Right atrium auricular region (tissue), 2 donors: ENCODE results near the gene UGT1A7. TPM values are rescaled to one million over a fixed set of nuclear protein-coding genes. Genes with fewer than 3 reads are reported as not detected.
"Not testable (repeated sequence)": the region's sequence is repeated elsewhere in the genome, so short reads cannot be mapped to it uniquely, and the experiment has no call there.

Experiments
- DNase-seq: peaks from one replicate; pipeline ENCODE4 v3.0.0-alpha.2; 2019; ENCODE audit warnings: low spot score
- H3K27ac ChIP-seq, 2 donors: fragments of 200-600 bp; sonication (generic); 1 replicate in 1 of 2; 2 replicates in 1 of 2; pipeline ENCODE4 v1.5.1; 2016 to 2019
- H3K27me3 ChIP-seq, 2 donors: fragments of 200-600 bp; sonication (generic); one replicate each; pipeline versions ENCODE4 v1.5.1 to v1.6.0; 2017 to 2019
- H3K36me3 ChIP-seq: fragments of 200-600 bp; sonication (generic); one replicate; pipeline ENCODE4 v1.5.1; 2016
- H3K4me1 ChIP-seq, 2 donors: fragments of 200-600 bp; sonication (generic); one replicate each; pipeline versions ENCODE4 v1.5.1 to v1.6.0; 2017 to 2019
- H3K4me3 ChIP-seq, 2 donors: fragments of 200-600 bp; sonication (generic); 1 replicate in 1 of 2; 2 replicates in 1 of 2; pipeline ENCODE4 v1.5.1; 2017 to 2019; ENCODE audit warnings: mild to moderate bottlenecking in 1 of 2, moderate library complexity in 1 of 2
- H3K9me3 ChIP-seq, 2 donors: fragments of 200-600 bp; sonication (generic); one replicate each; pipeline ENCODE4 v1.5.1; 2019
- total RNA-seq, 2 donors: library from RNA; depleted of rRNA; stranded (reverse); fragments of >200 nt; gene quantifications; one replicate each; pipeline ENCODE4 v1.1.0, GENCODE V29; 2016
- TF ChIP-seq, protein P1 (sequence below), 2 donors: fragments of 200-600 bp; sonication (generic); IDR thresholded peaks; one replicate each; pipeline ENCODE4 v1.5.1; 2019; ENCODE audit warnings: antibody characterized with exemption in 2 of 2

Gene UGT1A7
- total RNA-seq, 2 donors from 2014 or later = not detected

DNA sequence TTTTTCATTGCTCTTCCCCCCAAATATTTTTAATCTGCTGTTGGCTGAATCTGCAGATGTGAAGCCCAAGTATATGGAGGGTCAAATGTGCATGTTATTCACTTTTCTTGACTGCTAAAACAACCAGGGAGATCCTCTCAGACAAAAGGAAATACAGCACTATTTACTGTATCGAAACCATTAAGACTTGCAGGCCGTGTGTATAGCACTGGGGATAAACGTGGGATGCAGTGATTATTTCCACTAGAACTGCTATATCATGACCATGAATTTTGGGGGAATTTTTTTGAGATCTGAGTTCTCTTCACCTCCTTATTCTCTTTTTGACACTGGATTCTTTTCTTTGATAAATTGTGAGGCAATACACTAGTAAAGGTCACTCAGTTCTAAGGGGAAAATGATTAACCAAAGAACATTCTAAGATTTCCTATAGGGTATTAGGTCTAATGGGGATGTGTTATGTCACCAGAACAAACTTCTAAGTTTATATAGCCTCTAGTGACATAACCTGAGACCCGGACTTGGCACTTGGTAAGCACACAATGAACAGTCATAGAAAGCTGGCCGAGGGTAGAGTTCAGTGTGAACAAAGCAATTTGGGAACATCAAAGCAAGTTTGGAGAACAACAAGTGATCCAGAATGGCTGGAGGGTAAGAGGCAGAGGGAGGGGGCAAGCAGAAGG is 63.5 kb downstream of the UGT1A7 start:
- Histone ChIP-seq H3K36me3 (no peaks in the 10 kb centered on the region), H3K27ac (no peak overlapping the region), H3K27me3 (no peaks in the 10 kb centered on the region), H3K4me1 (no peaks in the 10 kb centered on the region), H3K9me3 (no peaks in the 10 kb centered on the region), H3K4me3 (no peak overlapping the region)
- TF ChIP-seq, protein P1, sequence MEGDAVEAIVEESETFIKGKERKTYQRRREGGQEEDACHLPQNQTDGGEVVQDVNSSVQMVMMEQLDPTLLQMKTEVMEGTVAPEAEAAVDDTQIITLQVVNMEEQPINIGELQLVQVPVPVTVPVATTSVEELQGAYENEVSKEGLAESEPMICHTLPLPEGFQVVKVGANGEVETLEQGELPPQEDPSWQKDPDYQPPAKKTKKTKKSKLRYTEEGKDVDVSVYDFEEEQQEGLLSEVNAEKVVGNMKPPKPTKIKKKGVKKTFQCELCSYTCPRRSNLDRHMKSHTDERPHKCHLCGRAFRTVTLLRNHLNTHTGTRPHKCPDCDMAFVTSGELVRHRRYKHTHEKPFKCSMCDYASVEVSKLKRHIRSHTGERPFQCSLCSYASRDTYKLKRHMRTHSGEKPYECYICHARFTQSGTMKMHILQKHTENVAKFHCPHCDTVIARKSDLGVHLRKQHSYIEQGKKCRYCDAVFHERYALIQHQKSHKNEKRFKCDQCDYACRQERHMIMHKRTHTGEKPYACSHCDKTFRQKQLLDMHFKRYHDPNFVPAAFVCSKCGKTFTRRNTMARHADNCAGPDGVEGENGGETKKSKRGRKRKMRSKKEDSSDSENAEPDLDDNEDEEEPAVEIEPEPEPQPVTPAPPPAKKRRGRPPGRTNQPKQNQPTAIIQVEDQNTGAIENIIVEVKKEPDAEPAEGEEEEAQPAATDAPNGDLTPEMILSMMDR (IDR thresholded peaks at IDR 0.05) = no peak
- no peak for DNase-seq

DNA sequence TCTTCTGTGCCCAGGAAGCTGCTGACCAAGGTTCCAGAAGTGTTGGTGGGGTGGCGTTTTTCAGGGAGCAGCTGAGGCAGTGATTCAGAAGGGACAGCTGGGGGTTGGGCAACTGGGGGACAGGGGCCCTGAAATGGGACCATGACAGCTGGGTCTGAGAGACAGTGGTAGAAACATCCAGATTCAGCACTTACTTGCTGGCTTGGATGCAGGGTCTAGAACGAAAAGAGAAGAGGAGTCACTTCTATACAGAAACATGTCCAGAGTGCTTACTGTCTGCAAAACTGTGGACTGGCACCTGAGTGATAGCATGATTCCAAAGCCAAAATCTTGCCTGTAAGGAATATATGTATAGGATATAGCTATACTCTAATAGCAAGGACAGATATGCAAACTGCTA is 64.1 kb downstream of the UGT1A7 start:
- H3K27me3 ChIP-seq, H3K36me3 ChIP-seq, H3K4me1 ChIP-seq, DNase-seq, H3K4me3 ChIP-seq, H3K27ac ChIP-seq, H3K9me3 ChIP-seq: not testable (repeated sequence)

DNA sequence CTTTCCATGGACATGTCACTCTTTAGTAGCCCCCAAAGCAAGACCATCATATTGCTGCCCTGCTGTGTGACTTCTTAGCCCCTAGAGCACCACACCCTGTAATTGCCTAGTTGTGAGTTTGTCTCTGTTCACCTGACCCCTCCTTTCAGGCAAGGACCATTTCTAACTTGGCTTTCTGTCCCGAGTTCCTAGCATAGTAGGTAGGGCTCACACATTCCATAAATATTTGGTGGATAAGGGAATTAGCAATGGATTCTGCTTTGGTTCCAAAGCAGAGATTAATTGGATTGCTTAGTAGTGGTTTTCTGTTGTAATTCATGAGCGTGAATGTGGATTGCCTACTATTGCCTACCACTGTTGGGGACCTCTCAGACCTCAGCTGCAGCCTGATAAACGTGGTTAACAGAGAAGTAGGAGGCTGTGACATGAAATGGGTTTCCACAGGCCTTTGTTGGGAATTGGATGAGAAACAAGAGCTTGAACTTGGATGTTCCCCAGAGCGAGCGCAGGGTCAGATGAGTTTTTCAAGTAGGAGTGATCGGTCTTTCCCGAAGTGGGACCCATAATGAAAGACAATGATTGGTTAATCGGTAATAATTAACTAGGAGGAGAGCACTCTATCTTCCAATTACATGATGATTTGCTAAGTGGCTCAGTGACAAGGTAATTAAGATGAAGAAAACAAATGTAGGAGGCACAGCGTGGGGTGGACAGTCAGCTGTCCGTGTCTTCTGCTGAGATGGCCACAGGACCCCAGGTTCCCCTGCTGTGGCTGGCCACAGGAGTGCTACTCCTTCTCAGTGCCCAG is 65.0 kb downstream of the UGT1A7 start:
- no peak for DNase-seq
- no peaks in the 10 kb centered on the region for H3K36me3 ChIP-seq
- H3K27ac ChIP-seq = no peak overlapping the region
- TF ChIP-seq, protein P1 (IDR thresholded peaks at IDR 0.05) = no peak
- H3K9me3 ChIP-seq = no peaks in the 10 kb centered on the region
- no peak overlapping the region for H3K4me3 ChIP-seq
- no peaks in the 10 kb centered on the region for H3K27me3 ChIP-seq
- no peaks in the 10 kb centered on the region for H3K4me1 ChIP-seq

DNA sequence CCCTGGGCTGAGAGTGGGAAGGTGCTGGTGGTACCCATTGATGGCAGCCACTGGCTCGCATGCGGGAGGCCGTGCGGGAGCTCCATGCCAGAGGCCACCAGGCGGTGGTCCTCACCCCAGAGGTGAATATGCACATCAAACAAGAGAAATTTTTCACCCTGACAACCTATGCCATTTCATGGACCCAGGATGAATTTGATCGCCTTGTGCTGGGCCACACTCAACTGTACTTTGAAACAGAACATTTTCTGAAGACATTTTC is 65.5 kb downstream of the UGT1A7 start:
- Histone ChIP-seq H3K9me3 (no peaks in the 10 kb centered on the region), H3K36me3 (no peaks in the 10 kb centered on the region), H3K4me3 (no peak overlapping the region), H3K27ac (no peak overlapping the region), H3K4me1 (no peaks in the 10 kb centered on the region), H3K27me3 (no peaks in the 10 kb centered on the region)
- no peak for DNase-seq
- TF ChIP-seq, protein P1 (IDR thresholded peaks at IDR 0.05) = no peak

DNA sequence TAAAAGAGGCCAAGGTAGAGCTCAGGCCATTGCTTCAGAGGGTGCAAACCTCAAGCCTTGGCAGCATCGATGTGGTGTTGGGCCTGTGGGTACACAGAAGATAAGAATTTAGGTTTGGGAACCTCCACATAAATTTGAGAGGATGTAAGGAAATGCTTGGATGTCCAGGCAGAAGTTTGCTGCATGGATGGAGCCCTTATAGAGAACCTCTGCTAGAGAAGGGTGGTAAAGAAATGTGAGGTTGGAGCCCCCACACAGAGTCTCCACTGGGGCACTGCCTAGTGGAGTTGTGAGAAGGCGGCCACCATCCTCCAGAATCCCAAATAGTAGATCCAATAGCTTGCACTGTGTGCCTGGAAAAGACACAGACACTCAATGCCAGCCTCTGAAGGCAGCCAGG is 69.0 kb downstream of the UGT1A7 start:
- not testable (repeated sequence) for H3K4me1 ChIP-seq

DNA sequence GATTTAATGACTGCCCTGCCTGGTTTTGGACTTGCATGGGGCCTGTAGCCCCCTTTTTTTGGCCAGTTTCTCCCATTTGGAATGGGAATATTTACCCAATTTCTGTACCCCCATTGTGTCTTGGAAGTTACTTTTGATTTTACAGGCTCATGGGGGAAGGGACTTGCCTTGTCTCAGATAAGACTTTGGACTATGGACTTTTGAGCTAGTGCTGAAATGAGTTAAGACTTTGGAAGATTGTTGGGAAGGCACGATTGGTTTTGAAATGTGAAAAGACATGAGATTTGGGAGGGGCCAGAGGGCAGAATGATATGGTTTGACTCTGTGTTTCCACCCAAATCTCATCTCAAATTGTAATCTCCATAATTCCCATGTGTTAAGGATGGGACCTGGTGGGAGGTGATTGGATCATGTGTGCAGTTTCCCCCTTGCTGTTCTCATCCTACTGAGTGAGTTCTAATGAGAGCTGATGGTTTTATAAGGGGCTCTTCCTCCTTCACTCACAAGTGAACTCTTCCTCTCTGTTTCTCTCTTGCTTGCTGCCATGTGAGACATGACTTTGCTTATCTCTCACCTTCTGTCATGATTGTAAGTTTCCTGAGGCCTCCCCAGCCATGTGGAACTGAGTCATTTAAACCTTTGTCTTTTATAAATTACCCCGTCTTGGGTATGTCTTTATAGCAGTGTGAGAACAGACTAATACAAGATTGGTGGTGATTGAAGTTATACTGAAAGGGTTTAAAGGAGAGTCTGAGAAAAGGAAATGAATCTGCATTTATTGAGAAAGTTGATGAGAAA is 69.7 kb downstream of the UGT1A7 start:
- not testable (repeated sequence) for DNase-seq, H3K27me3 ChIP-seq, H3K4me1 ChIP-seq

More for the DNA sequence above, 69.0 kb downstream of the UGT1A7 start:
- DNase-seq, H3K27ac ChIP-seq, H3K9me3 ChIP-seq, H3K36me3 ChIP-seq, H3K4me3 ChIP-seq, H3K27me3 ChIP-seq: not testable (repeated sequence)

DNA sequence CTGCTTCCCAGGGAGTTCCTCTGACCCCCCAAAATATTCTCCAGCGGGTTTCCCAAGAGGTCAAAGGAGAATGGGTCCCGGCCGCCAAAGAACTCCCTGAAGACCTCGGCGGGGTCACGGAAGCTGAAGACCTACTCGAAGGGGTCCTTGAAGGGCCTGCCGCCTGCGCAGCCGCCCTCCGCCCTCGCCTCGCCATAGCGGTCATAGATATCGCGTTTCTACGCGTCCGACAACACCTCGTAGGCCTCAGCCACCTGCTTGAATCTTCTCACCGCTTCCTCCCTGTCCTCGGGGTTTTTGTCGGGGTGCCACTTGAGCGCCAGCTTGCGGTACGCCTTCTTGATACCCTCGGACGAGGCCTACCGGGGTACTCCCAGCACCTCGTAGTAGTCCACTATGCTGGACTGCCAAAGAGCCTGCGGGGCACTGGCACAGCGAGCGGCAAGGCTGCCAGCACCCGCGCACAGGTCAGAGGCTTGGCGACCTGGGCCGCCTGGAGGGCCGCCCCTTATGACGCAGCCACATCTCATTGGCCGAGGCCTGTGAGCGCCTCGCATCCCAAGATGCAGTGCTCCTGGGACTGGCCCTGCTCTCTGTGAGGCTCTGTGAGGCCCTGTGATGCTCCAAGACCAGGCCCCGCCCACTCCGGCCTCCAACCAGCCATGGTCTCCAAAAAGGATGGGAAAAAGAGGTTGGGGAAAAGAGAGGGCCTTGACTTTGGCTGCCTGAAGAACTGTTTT is 73.3 kb downstream of the UGT1A7 start:
- TF ChIP-seq, protein P1 (IDR thresholded peaks at IDR 0.05) = no peak
- H3K9me3 ChIP-seq = no peaks in the 10 kb centered on the region
- H3K36me3 ChIP-seq = no peaks in the 10 kb centered on the region
- DNase-seq = no peak
- H3K4me1 ChIP-seq = no peaks in the 10 kb centered on the region
- H3K27me3 ChIP-seq = no peaks in the 10 kb centered on the region
- H3K27ac ChIP-seq = no peak overlapping the region
- no peak overlapping the region for H3K4me3 ChIP-seq

More for the DNA sequence above, 69.7 kb downstream of the UGT1A7 start:
- not testable (repeated sequence) for H3K36me3 ChIP-seq, H3K4me3 ChIP-seq, H3K27ac ChIP-seq, H3K9me3 ChIP-seq
